ENCODE measurements around the gene MCRIP1. TPM values are rescaled to one million over a fixed set of nuclear protein-coding genes. Genes with fewer than 3 reads are reported as not detected.

The MCRIP1 gene
- total and polyA plus RNA-seq, 2 of the 13 experiments (the other 11 are each of a cell fraction or from before 2014, with no cell fraction given), result 79.7 to 84.9 TPM

GRCh38 chr17:81869221-81870130 is 36.4 kb upstream of the MCRIP1 start (continued):
- TF ChIP-seq, protein P1, sequence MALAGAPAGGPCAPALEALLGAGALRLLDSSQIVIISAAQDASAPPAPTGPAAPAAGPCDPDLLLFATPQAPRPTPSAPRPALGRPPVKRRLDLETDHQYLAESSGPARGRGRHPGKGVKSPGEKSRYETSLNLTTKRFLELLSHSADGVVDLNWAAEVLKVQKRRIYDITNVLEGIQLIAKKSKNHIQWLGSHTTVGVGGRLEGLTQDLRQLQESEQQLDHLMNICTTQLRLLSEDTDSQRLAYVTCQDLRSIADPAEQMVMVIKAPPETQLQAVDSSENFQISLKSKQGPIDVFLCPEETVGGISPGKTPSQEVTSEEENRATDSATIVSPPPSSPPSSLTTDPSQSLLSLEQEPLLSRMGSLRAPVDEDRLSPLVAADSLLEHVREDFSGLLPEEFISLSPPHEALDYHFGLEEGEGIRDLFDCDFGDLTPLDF (CRISPR knock-in tag; IDR thresholded peaks at IDR 0.05), result peak; percentile 41; the same call in 1 of the 2 replicates
- no peak for TF ChIP-seq PLRG1 (conservative IDR thresholded peaks at IDR 0.05)
- TF ChIP-seq NCOA1 (CRISPR knock-in tag; IDR thresholded peaks at IDR 0.05), result no peak
- no peak for TF ChIP-seq ZKSCAN1 (IDR thresholded peaks at IDR 0.05; ENCODE audit: low read length)
- TF ChIP-seq, protein P2, sequence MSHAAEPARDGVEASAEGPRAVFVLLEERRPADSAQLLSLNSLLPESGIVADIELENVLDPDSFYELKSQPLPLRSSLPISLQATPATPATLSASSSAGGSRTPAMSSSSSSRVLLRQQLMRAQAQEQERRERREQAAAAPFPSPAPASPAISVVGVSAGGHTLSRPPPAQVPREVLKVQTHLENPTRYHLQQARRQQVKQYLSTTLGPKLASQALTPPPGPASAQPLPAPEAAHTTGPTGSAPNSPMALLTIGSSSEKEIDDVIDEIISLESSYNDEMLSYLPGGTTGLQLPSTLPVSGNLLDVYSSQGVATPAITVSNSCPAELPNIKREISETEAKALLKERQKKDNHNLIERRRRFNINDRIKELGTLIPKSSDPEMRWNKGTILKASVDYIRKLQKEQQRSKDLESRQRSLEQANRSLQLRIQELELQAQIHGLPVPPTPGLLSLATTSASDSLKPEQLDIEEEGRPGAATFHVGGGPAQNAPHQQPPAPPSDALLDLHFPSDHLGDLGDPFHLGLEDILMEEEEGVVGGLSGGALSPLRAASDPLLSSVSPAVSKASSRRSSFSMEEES (CRISPR knock-in tag; IDR thresholded peaks at IDR 0.05), result no peak
- no peak for TF ChIP-seq ZNF790 (CRISPR knock-in tag; IDR thresholded peaks at IDR 0.05; ENCODE audit: borderline replicate concordance)
- peak; percentile 19; the same call in 1 of the 2 replicates for TF ChIP-seq BCL3 (CRISPR knock-in tag; IDR thresholded peaks at IDR 0.05)
- 0 out of 2 replicates have a peak, but pooled peaks have one; percentile 58 for TF ChIP-seq HOXD1 (CRISPR knock-in tag; IDR thresholded peaks at IDR 0.05)
- peak; percentile 14 for TF ChIP-seq ZFY (CRISPR knock-in tag; IDR thresholded peaks at IDR 0.05)
- TF ChIP-seq, protein P3, sequence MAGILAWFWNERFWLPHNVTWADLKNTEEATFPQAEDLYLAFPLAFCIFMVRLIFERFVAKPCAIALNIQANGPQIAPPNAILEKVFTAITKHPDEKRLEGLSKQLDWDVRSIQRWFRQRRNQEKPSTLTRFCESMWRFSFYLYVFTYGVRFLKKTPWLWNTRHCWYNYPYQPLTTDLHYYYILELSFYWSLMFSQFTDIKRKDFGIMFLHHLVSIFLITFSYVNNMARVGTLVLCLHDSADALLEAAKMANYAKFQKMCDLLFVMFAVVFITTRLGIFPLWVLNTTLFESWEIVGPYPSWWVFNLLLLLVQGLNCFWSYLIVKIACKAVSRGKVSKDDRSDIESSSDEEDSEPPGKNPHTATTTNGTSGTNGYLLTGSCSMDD (CRISPR knock-in tag; IDR thresholded peaks at IDR 0.05), result no peak
- TF ChIP-seq POGZ (CRISPR knock-in tag; IDR thresholded peaks at IDR 0.05), result 0 out of 2 replicates have a peak, but pooled peaks have one; percentile 12
- TF ChIP-seq GPN1 (CRISPR knock-in tag; IDR thresholded peaks at IDR 0.05; ENCODE audit: borderline replicate concordance), result no peak
- TF ChIP-seq ZNF501 (CRISPR knock-in tag; IDR thresholded peaks at IDR 0.05), result no peak; the same call in 1 of the 2 replicates
- 0 out of 2 replicates have a peak, but pooled peaks have one; percentile 38 for TF ChIP-seq ZFP41 (CRISPR knock-in tag; IDR thresholded peaks at IDR 0.05; ENCODE audit: borderline replicate concordance)
- TF ChIP-seq SP2 (CRISPR knock-in tag; IDR thresholded peaks at IDR 0.05), result no peak
- TF ChIP-seq AKAP8 (CRISPR knock-in tag; IDR thresholded peaks at IDR 0.05), result peak; percentile 92
- no peak for TF ChIP-seq RFXANK (CRISPR knock-in tag; IDR thresholded peaks at IDR 0.05)
- TF ChIP-seq, protein P4, sequence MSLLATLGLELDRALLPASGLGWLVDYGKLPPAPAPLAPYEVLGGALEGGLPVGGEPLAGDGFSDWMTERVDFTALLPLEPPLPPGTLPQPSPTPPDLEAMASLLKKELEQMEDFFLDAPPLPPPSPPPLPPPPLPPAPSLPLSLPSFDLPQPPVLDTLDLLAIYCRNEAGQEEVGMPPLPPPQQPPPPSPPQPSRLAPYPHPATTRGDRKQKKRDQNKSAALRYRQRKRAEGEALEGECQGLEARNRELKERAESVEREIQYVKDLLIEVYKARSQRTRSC (CRISPR knock-in tag; IDR thresholded peaks at IDR 0.05; ENCODE audit: low read depth), result no peak
- no peak for TF ChIP-seq DBP (CRISPR knock-in tag; IDR thresholded peaks at IDR 0.05; ENCODE audit: not compliant biosample characterization)
- TF ChIP-seq, protein P5, sequence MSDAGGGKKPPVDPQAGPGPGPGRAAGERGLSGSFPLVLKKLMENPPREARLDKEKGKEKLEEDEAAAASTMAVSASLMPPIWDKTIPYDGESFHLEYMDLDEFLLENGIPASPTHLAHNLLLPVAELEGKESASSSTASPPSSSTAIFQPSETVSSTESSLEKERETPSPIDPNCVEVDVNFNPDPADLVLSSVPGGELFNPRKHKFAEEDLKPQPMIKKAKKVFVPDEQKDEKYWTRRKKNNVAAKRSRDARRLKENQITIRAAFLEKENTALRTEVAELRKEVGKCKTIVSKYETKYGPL (CRISPR knock-in tag; IDR thresholded peaks at IDR 0.05), result no peak
- no peak for TF ChIP-seq ZNF260 (CRISPR knock-in tag; IDR thresholded peaks at IDR 0.05; ENCODE audit: borderline replicate concordance, low read depth)
- TF ChIP-seq ZNF709 (CRISPR knock-in tag; IDR thresholded peaks at IDR 0.05), result peak; percentile 21; the same call in 1 of the 2 replicates
- no peak for TF ChIP-seq ZNF549 (CRISPR knock-in tag; IDR thresholded peaks at IDR 0.05)
